H9 (cell line): ENCODE measurements around the gene LYPD1. TPM values are rescaled to one million over a fixed set of nuclear protein-coding genes. Genes with fewer than 3 reads are reported as not detected.

Experiments
- DNase-seq: peaks from one replicate; pipeline ENCODE4 v3.0.0-alpha.2; 2017
- H2AFZ ChIP-seq: one replicate; pipeline ENCODE4 v1.6.1; 2013; ENCODE audit warnings: mild to moderate bottlenecking, low read length, control low read depth, moderate library complexity
- H2AK5ac ChIP-seq: 2 replicates; pipeline ENCODE4 v1.6.1; 2013; ENCODE audit warnings: low read length, control low read depth, mixed read lengths; ENCODE audit not compliant: insufficient read length
- H2BK120ac ChIP-seq: one replicate; pipeline ENCODE4 v1.6.1; 2013; ENCODE audit warnings: low read depth, mild to moderate bottlenecking, low read length, control low read depth, inconsistent platforms; ENCODE audit not compliant: poor library complexity, severe bottlenecking
- H2BK12ac ChIP-seq: 2 replicates; pipeline ENCODE4 v1.6.1; 2013; ENCODE audit warnings: low read length, control low read depth, mixed read lengths, low read depth; ENCODE audit not compliant: insufficient read length
- H2BK15ac ChIP-seq: 2 replicates; pipeline ENCODE4 v1.6.1; 2013; ENCODE audit warnings: low read depth, low read length, control low read depth
- H2BK20ac ChIP-seq: one replicate; pipeline ENCODE4 v1.6.1; 2013; ENCODE audit warnings: low read depth, mild to moderate bottlenecking, low read length, control low read depth, inconsistent platforms; ENCODE audit not compliant: poor library complexity, severe bottlenecking
- H2BK5ac ChIP-seq: 2 replicates; pipeline ENCODE4 v1.6.1; 2013; ENCODE audit warnings: low read length, control low read depth, mixed read lengths; ENCODE audit not compliant: insufficient read length
- H3K14ac ChIP-seq: 2 replicates; pipeline ENCODE4 v1.6.1; 2013; ENCODE audit warnings: low read length, control low read depth; ENCODE audit not compliant: insufficient read depth
- H3K18ac ChIP-seq: 2 replicates; pipeline ENCODE4 v1.6.1; 2013; ENCODE audit warnings: low read depth, mild to moderate bottlenecking, mixed read lengths, low read length, control low read depth; ENCODE audit not compliant: insufficient read length
- H3K23ac ChIP-seq: 2 replicates; pipeline ENCODE4 v1.6.1; 2013; ENCODE audit warnings: low read length, control low read depth, mixed read lengths, low read depth; ENCODE audit not compliant: insufficient read length
- H3K23me2 ChIP-seq: 2 replicates; pipeline ENCODE4 v1.6.1; 2013; ENCODE audit warnings: low read depth, mild to moderate bottlenecking, mixed read lengths, low read length, control low read depth; ENCODE audit not compliant: insufficient read length, poor library complexity, severe bottlenecking
- H3K27ac ChIP-seq: 2 replicates; pipeline ENCODE4 v1.5.1; 2013; ENCODE audit warnings: low read length, control low read depth, mixed read lengths, low read depth; ENCODE audit not compliant: insufficient read length
- H3K27me3 ChIP-seq: 2 replicates; pipeline ENCODE4 v1.6.1; 2013; ENCODE audit warnings: low read length, control low read depth, inconsistent platforms; ENCODE audit not compliant: insufficient read depth
- H3K4ac ChIP-seq: 2 replicates; pipeline ENCODE4 v1.6.1; 2013; ENCODE audit warnings: low read depth, mild to moderate bottlenecking, control low read depth, inconsistent platforms, low read length, moderate library complexity
- H3K4me1 ChIP-seq: 2 replicates; pipeline ENCODE4 v1.6.1; 2013; ENCODE audit warnings: low read length, control low read depth, inconsistent platforms; ENCODE audit not compliant: insufficient read depth
- H3K4me2 ChIP-seq: 2 replicates; pipeline ENCODE4 v1.6.1; 2013; ENCODE audit warnings: low read length, control low read depth, mixed read lengths; ENCODE audit not compliant: insufficient read length, insufficient read depth
- H3K56ac ChIP-seq: 2 replicates; pipeline ENCODE4 v1.6.1; 2013; ENCODE audit warnings: low read depth, mild to moderate bottlenecking, mixed read lengths, low read length, control low read depth; ENCODE audit not compliant: insufficient read length
- H3K79me1 ChIP-seq: 2 replicates; pipeline ENCODE4 v1.6.1; 2013; ENCODE audit warnings: low read depth, mild to moderate bottlenecking, moderate library complexity, low read length, control low read depth, inconsistent platforms; ENCODE audit not compliant: insufficient read depth, poor library complexity, severe bottlenecking
- H3K79me2 ChIP-seq: 2 replicates; pipeline ENCODE4 v1.6.1; 2013; ENCODE audit warnings: low read length, control low read depth, inconsistent platforms; ENCODE audit not compliant: insufficient read depth
- H3K9ac ChIP-seq: 2 replicates; pipeline ENCODE4 v1.6.1; 2013; ENCODE audit warnings: low read length, control low read depth, mixed read lengths; ENCODE audit not compliant: insufficient read length; ENCODE audit errors: extremely low read depth
- H3K9me3 ChIP-seq: one replicate; pipeline ENCODE4 v1.6.1; 2013; ENCODE audit warnings: low read depth, low read length, inconsistent platforms; ENCODE audit not compliant: control insufficient read depth
- H3T11ph ChIP-seq: one replicate; pipeline ENCODE4 v1.6.1; 2013; ENCODE audit warnings: mild to moderate bottlenecking, low read length, control low read depth, inconsistent platforms
- H4K20me1 ChIP-seq: one replicate; pipeline ENCODE4 v1.6.1; 2013; ENCODE audit not compliant: control insufficient read depth, insufficient read length, insufficient read depth
- H4K5ac ChIP-seq: 2 replicates; pipeline ENCODE4 v1.6.1; 2013; ENCODE audit warnings: low read depth, mild to moderate bottlenecking, mixed read lengths, low read length, control low read depth; ENCODE audit not compliant: insufficient read length
- H4K8ac ChIP-seq: replicated peaks from 2 replicates; pipeline ENCODE4 v1.6.1; 2013; ENCODE audit warnings: low read length, control low read depth, mixed read lengths, low read depth; ENCODE audit not compliant: insufficient read length
- H4K91ac ChIP-seq: 2 replicates; pipeline ENCODE4 v1.6.1; 2013; ENCODE audit warnings: low read depth, mild to moderate bottlenecking, moderate library complexity, mixed read lengths, low read length, control low read depth; ENCODE audit not compliant: insufficient read length
- H3K27ac Mint-ChIP-seq, 3 experiments: 2 replicates in 2 of 3; 3 replicates in 1 of 3; pipeline ENCODE4 v1.8.0; 2020 to 2021; ENCODE audit warnings: mixed read lengths in 3 of 3, mild to moderate bottlenecking in 1 of 3, moderate library complexity in 1 of 3
- H3K27me3 Mint-ChIP-seq: 2 replicates; pipeline ENCODE4 v1.8.0; 2021; ENCODE audit warnings: low read depth, mild to moderate bottlenecking, moderate library complexity, mixed read lengths
- H3K36me3 Mint-ChIP-seq, 3 experiments: 2 replicates in 2 of 3; 3 replicates in 1 of 3; pipeline ENCODE4 v1.8.0; 2020 to 2021; ENCODE audit warnings: low read depth in 3 of 3, mixed read lengths in 3 of 3; ENCODE audit not compliant: insufficient read depth in 1 of 3
- H3K4me1 Mint-ChIP-seq, 2 experiments: 2 replicates each; pipeline ENCODE4 v1.8.0; 2020; ENCODE audit warnings: mixed read lengths in 2 of 2
- H3K4me3 Mint-ChIP-seq, 2 experiments: 2 replicates in 1 of 2; 3 replicates in 1 of 2; pipeline ENCODE4 v1.8.0; 2020 to 2021; ENCODE audit warnings: mild to moderate bottlenecking in 2 of 2, mixed read lengths in 2 of 2, moderate library complexity in 1 of 2
- H3K9me3 Mint-ChIP-seq, 2 experiments: 2 replicates in 1 of 2; 3 replicates in 1 of 2; pipeline ENCODE4 v1.8.0; 2020; ENCODE audit warnings: mild to moderate bottlenecking in 2 of 2, mixed read lengths in 2 of 2, moderate library complexity in 1 of 2
- WGBS: extraction: QIAGEN DNeasy Blood & Tissue Kit; methylation state at CpG from one replicate; pipeline ENCODE4 v1.1.7; 2013; ENCODE audit warnings: missing lambda C conversion rate, low lambda C conversion rate, mixed read lengths; ENCODE audit not compliant: insufficient read length; ENCODE audit errors: extremely low coverage; 5-methylcytosine and 5-hydroxymethylcytosine counted together
- total RNA-seq: library from RNA; stranded (reverse); gene quantifications from 2 replicates; pipeline ENCODE4 v1.2.1, GENCODE V29; 2021
- TF ChIP-seq, protein P1 (sequence below): fragments of 200-600 bp; sonication (generic); conservative IDR thresholded peaks from 3 replicates; pipeline ENCODE4 v1.8.0; 2021; ENCODE audit warnings: antibody characterized with exemption, mild to moderate bottlenecking

LYPD1 gene
- total RNA-seq, 1 experiment from 2014 or later: 10.6 TPM

GRCh38 chr2:132598536-132598935 is 71.5 kb downstream of the LYPD1 start:
- H2BK20ac ChIP-seq: no peak overlapping the region
- no peak overlapping the region for H3K4me3 Mint-ChIP-seq
- no peak for DNase-seq
- no peak overlapping the region for H4K8ac ChIP-seq
- H3K23me2 ChIP-seq: no peaks in the 10 kb centered on the region
- peaks cover 4 to 13% of the 10 kb centered on the region in 2 experiments; a peak in 3 of 4 replicates for H3K4me1 Mint-ChIP-seq
- no peaks in the 10 kb centered on the region for H3K4me1 ChIP-seq
- H3K18ac ChIP-seq: no peak overlapping the region
- no peak overlapping the region for H3K56ac ChIP-seq
- H3K4me2 ChIP-seq: no peak overlapping the region
- H2BK12ac ChIP-seq: no peak overlapping the region
- H4K20me1 ChIP-seq: no peaks in the 10 kb centered on the region
- H3K27ac ChIP-seq: no peak overlapping the region
- no peak overlapping the region for H3K23ac ChIP-seq
- no peak overlapping the region for H4K5ac ChIP-seq
- no peak overlapping the region for H4K91ac ChIP-seq
- no peak overlapping the region for H3K14ac ChIP-seq
- no peaks in the 10 kb centered on the region for H3K9me3 ChIP-seq
- H2AK5ac ChIP-seq: no peak overlapping the region
- H3K27me3 Mint-ChIP-seq: peaks cover 4% of the 10 kb centered on the region
- no peaks in the 10 kb centered on the region for H3K27me3 ChIP-seq
- H3K9ac ChIP-seq: no peak overlapping the region
- no peak overlapping the region for H2AFZ ChIP-seq
- H3K79me1 ChIP-seq: no peaks in the 10 kb centered on the region
- H3T11ph ChIP-seq: no peak overlapping the region
- no peaks in the 10 kb centered on the region for H3K36me3 Mint-ChIP-seq
- no peak overlapping the region for H3K4ac ChIP-seq
- no peak overlapping the region for H3K27ac Mint-ChIP-seq
- H2BK5ac ChIP-seq: no peak overlapping the region
- WGBS: no CpG with 5 or more reads among the region's 3 CpGs
- TF ChIP-seq, protein P1, sequence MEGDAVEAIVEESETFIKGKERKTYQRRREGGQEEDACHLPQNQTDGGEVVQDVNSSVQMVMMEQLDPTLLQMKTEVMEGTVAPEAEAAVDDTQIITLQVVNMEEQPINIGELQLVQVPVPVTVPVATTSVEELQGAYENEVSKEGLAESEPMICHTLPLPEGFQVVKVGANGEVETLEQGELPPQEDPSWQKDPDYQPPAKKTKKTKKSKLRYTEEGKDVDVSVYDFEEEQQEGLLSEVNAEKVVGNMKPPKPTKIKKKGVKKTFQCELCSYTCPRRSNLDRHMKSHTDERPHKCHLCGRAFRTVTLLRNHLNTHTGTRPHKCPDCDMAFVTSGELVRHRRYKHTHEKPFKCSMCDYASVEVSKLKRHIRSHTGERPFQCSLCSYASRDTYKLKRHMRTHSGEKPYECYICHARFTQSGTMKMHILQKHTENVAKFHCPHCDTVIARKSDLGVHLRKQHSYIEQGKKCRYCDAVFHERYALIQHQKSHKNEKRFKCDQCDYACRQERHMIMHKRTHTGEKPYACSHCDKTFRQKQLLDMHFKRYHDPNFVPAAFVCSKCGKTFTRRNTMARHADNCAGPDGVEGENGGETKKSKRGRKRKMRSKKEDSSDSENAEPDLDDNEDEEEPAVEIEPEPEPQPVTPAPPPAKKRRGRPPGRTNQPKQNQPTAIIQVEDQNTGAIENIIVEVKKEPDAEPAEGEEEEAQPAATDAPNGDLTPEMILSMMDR: no peak
- H2BK15ac ChIP-seq: no peak overlapping the region
- peaks cover 0 to 5% of the 10 kb centered on the region in 2 experiments; a peak in 1 of 5 replicates for H3K9me3 Mint-ChIP-seq
- H3K79me2 ChIP-seq: no peaks in the 10 kb centered on the region
- H2BK120ac ChIP-seq: no peak overlapping the region
